GM23248 (cell line): Measurements from ENCODE around the gene COL12A1.

ENCODE experiments used
- EZH2 ChIP-seq: fragments of 200-600 bp; sonication (generic); IDR thresholded peaks from 2 replicates; pipeline ENCODE4 v1.6.1; 2018; ENCODE audit warnings: antibody characterized with exemption, mild to moderate bottlenecking; ENCODE audit not compliant: insufficient read depth, poor library complexity, severe bottlenecking
- EZH2phosphoT487 ChIP-seq: fragments of 200-600 bp; sonication (generic); IDR thresholded peaks from 2 replicates; pipeline ENCODE4 v1.6.1; 2018; ENCODE audit warnings: antibody characterized with exemption, moderate library complexity, mild to moderate bottlenecking, low read depth; ENCODE audit not compliant: insufficient read depth

DNA sequence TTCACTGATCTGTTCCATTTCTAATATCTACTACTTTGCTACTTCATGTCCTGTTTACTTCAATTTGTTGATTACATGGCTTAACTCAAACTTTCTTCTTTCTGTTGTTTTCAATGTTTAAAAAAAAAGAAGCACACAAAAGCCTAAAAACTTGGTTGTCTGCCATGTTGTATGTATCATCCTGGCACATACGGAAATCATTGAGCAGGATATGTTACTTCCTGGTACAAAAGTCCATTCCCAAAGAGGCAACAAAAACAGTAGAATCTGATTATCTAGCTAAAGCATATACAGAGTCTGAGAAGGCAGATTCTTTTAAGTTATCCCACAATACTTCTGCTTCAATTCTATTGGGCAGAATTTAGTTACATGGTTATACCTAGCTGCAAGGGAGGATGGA, 14.5 kb upstream of the COL12A1 start:
- TF ChIP-seq EZH2phosphoT487 (no peak), EZH2 (no peak)
